GM12892 (cell line): ENCODE measurements around the gene ZDHHC13.

Experiments used
- POLR2AphosphoS5 ChIP-seq: IDR thresholded peaks from 2 replicates; pipeline ENCODE4 v1.6.1; 2011; ENCODE audit warnings: low read depth, low read length, control low read depth
- TAF1 ChIP-seq: IDR thresholded peaks from 2 replicates; pipeline ENCODE4 v1.6.1; 2011; ENCODE audit warnings: low read depth, mild to moderate bottlenecking, control low read depth, low read length, borderline replicate concordance

DNA sequence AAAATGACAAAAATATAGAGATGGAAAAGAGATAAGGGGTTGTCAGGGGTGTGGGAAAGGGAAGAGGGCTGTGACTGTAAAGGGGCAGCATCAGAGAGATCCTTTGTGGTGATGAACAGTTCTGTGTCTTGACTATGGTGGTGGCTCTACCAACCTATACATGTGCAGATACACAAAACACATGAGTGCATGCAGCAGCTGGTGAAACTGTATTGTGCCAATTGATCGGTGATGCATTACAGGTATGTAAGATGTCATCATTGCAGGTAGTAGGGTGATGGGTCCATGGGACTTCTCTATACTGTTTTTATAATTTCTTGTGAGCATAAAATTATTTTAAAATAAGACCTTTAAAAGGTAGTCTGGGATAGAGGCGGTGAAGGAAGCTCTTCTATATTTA is 24.1 kb upstream of the ZDHHC13 start:
- TF ChIP-seq TAF1 (no peak), POLR2AphosphoS5 (no peak)
